DND-41 (cell line): ENCODE measurements around the gene RPL35.

Experiments used
- ATAC-seq: fragments of 200-7000 bp; cut with Tn5 transposase; 3 replicates; pipeline ENCODE4 v1.9.1; 2021; ENCODE audit warnings: low read depth; ENCODE audit not compliant: insufficient read depth
- DNase-seq: peaks from one replicate; pipeline ENCODE4 v3.0.0-alpha.2; 2020
- H2AFZ ChIP-seq: 2 replicates; pipeline ENCODE4 v1.6.0; 2012; ENCODE audit warnings: low read depth, low read length
- H3K27ac ChIP-seq: 2 replicates; pipeline ENCODE4 v1.5.1; 2012; ENCODE audit warnings: low read length, inconsistent platforms
- H3K27me3 ChIP-seq: fragments of 200-600 bp; sonication (generic); 2 replicates; pipeline ENCODE4 v1.6.0; 2012; ENCODE audit warnings: low read length, mild to moderate bottlenecking, inconsistent platforms; ENCODE audit not compliant: insufficient read depth, poor library complexity
- H3K36me3 ChIP-seq: 2 replicates; pipeline ENCODE4 v1.5.1; 2012; ENCODE audit warnings: low read length, inconsistent platforms; ENCODE audit not compliant: insufficient read depth
- H3K4me1 ChIP-seq: 2 replicates; pipeline ENCODE4 v1.5.1; 2012; ENCODE audit warnings: mild to moderate bottlenecking, low read length; ENCODE audit not compliant: insufficient read depth
- H3K4me2 ChIP-seq: 2 replicates; pipeline ENCODE4 v1.6.0; 2012; ENCODE audit warnings: mild to moderate bottlenecking, moderate library complexity, low read length, inconsistent platforms; ENCODE audit not compliant: insufficient read depth
- H3K4me3 ChIP-seq, 2 experiments: fragments of 200-600 bp in 1 of 2; shearing (Covaris generic) in 1 of 2; 2 replicates each; pipeline ENCODE4 v1.5.1; 2012 to 2016; ENCODE audit warnings: inconsistent platforms in 2 of 2, low read length in 2 of 2, mild to moderate bottlenecking in 2 of 2, low read depth in 1 of 2, moderate library complexity in 1 of 2
- H3K79me2 ChIP-seq: 2 replicates; pipeline ENCODE4 v1.6.0; 2012; ENCODE audit warnings: low read length, inconsistent platforms; ENCODE audit not compliant: insufficient read depth
- H3K9ac ChIP-seq: 2 replicates; pipeline ENCODE4 v1.6.0; 2012; ENCODE audit warnings: low read depth, mild to moderate bottlenecking, inconsistent platforms, low read length, moderate library complexity
- H3K9me3 ChIP-seq: 2 replicates; pipeline ENCODE4 v1.5.1; 2012; ENCODE audit warnings: low read length, moderate library complexity, mild to moderate bottlenecking, inconsistent platforms; ENCODE audit not compliant: insufficient read depth, severe bottlenecking
- H4K20me1 ChIP-seq: 2 replicates; pipeline ENCODE4 v1.6.0; 2012; ENCODE audit warnings: low read length; ENCODE audit not compliant: insufficient read depth
- EZH2 ChIP-seq: IDR thresholded peaks from 3 replicates; pipeline ENCODE4 v1.6.1; 2012; ENCODE audit warnings: borderline replicate concordance, low read depth, mild to moderate bottlenecking, moderate library complexity, low read length, inconsistent platforms; ENCODE audit not compliant: severe bottlenecking
- TF ChIP-seq, protein P1 (sequence below): IDR thresholded peaks from 2 replicates; pipeline ENCODE4 v1.5.1; 2012; ENCODE audit warnings: borderline replicate concordance, low read length, moderate library complexity, mild to moderate bottlenecking; ENCODE audit not compliant: poor library complexity, severe bottlenecking; ENCODE audit errors: extremely low read depth

The RPL35 gene

DNA sequence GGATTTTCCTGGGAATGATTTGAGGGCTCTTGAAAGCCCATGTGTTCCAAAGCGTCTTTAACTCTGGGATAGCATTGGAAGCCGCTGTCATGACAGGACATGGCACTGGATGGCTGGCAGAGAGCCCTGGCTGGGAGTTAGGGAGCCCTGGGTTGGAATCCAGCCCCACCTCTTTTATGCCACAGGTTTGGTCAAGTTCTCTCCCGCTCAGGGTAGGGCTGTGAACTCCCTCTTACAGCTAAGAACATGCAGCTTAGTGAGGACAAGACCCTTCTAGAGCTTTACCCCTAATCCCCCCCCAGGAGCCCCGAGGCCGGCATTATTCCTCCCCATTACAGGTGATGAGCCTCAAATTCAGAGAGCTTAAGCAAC lies 47.6 kb downstream of the RPL35 start:
- Histone ChIP-seq H3K79me2 (no peaks in the 10 kb centered on the region), H3K36me3 (no peaks in the 10 kb centered on the region), H3K4me3 (no peak overlapping the region), H3K9me3 (no peaks in the 10 kb centered on the region), H3K27ac (no peak overlapping the region), H4K20me1 (no peaks in the 10 kb centered on the region), H3K4me1 (peaks cover 13% of the 10 kb centered on the region), H2AFZ (no peak overlapping the region), H3K4me2 (no peak overlapping the region), H3K9ac (no peak overlapping the region), H3K27me3 (no peaks in the 10 kb centered on the region)
- ATAC-seq, result no peak
- DNase-seq, result no peak
- TF ChIP-seq EZH2, result no peak
- TF ChIP-seq, protein P1, sequence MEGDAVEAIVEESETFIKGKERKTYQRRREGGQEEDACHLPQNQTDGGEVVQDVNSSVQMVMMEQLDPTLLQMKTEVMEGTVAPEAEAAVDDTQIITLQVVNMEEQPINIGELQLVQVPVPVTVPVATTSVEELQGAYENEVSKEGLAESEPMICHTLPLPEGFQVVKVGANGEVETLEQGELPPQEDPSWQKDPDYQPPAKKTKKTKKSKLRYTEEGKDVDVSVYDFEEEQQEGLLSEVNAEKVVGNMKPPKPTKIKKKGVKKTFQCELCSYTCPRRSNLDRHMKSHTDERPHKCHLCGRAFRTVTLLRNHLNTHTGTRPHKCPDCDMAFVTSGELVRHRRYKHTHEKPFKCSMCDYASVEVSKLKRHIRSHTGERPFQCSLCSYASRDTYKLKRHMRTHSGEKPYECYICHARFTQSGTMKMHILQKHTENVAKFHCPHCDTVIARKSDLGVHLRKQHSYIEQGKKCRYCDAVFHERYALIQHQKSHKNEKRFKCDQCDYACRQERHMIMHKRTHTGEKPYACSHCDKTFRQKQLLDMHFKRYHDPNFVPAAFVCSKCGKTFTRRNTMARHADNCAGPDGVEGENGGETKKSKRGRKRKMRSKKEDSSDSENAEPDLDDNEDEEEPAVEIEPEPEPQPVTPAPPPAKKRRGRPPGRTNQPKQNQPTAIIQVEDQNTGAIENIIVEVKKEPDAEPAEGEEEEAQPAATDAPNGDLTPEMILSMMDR, result no peak

- Histone ChIP-seq H3K4me2 (no peak overlapping the region), H3K9ac (no peak overlapping the region)
Measured at GRCh38 chr9:124813501-124814163, 48.1 kb downstream of the RPL35 start.

DNA sequence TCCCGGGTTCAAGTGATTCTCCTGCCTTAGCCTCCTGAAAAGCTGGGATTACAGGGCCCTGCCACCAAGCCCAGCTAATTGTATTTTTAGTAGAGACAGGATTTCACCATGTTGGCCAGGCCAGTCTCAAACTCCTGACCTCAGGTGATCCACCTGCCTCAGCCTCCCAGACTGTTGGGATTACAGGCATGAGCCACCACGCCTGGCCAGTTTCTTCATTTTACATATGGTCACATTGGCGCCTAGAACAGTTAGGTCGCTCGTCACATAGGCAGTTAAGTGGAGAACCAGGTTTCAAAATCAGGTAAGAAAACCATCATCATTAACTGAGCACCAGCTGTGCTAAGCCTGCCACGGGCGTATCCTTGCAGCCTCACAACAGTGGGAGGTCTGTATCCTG lies 48.7 kb downstream of the RPL35 start:
- no peaks in the 10 kb centered on the region for H3K79me2 ChIP-seq
- H2AFZ ChIP-seq, result no peak overlapping the region
- H3K9ac ChIP-seq, result no peak overlapping the region
- no peaks in the 10 kb centered on the region for H3K9me3 ChIP-seq
- ATAC-seq (no peak), DNase-seq (no peak)
- no peak for TF ChIP-seq EZH2
- TF ChIP-seq, protein P1, result no peak
- no peak overlapping the region for H3K27ac ChIP-seq
- no peaks in the 10 kb centered on the region for H4K20me1 ChIP-seq
- peaks cover 2% of the 10 kb centered on the region for H3K4me1 ChIP-seq
- H3K4me3 ChIP-seq, result no peak overlapping the region
- H3K27me3 ChIP-seq, result no peaks in the 10 kb centered on the region
- no peaks in the 10 kb centered on the region for H3K36me3 ChIP-seq
- no peak overlapping the region for H3K4me2 ChIP-seq

More at GRCh38 chr9:124813501-124814163, 48.1 kb downstream of the RPL35 start:
- TF ChIP-seq, protein P1, result no peak
- no peak for TF ChIP-seq EZH2
- no peaks in the 10 kb centered on the region for H4K20me1 ChIP-seq
- no peak overlapping the region for H3K4me3 ChIP-seq
- H3K79me2 ChIP-seq, result no peaks in the 10 kb centered on the region
- no peaks in the 10 kb centered on the region for H3K27me3 ChIP-seq
- peaks cover 8% of the 10 kb centered on the region for H3K4me1 ChIP-seq
- DNase-seq, result no peak
- H2AFZ ChIP-seq, result no peak overlapping the region
- ATAC-seq, result no peak
- no peaks in the 10 kb centered on the region for H3K9me3 ChIP-seq
- H3K36me3 ChIP-seq, result no peaks in the 10 kb centered on the region
- H3K27ac ChIP-seq, result no peak overlapping the region

DNA sequence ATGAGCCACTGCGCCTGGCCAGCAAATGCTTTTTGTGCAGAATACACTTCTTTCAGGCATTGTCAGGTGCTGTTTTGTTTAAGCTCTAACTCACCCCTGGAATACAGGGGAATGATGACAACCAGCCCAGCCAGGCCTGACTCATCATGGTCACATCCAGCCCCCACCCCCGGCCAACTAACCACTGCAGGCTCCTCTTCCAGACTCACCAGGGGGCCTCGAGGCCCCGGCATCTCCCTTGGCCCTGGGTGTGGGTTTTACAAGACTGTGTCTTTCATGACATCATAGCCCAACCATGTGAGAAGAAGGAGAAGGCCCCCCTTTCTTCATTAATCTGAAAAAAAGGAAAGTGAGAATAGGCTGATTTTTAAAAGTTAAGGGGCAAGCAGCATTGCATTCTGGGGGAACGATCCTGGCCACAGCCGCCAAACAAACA lies 49.3 kb downstream of the RPL35 start:
- Histone ChIP-seq H4K20me1 (no peaks in the 10 kb centered on the region), H3K36me3 (no peaks in the 10 kb centered on the region), H2AFZ (no peak overlapping the region), H3K4me2 (no peak overlapping the region), H3K79me2 (no peaks in the 10 kb centered on the region), H3K4me3 (no peak overlapping the region), H3K27me3 (no peaks in the 10 kb centered on the region), H3K9ac (no peak overlapping the region), H3K4me1 (no peaks in the 10 kb centered on the region), H3K9me3 (no peaks in the 10 kb centered on the region), H3K27ac (no peak overlapping the region)
- peak; percentile 6 for DNase-seq
- no peak for ATAC-seq
- TF ChIP-seq EZH2, result no peak
- TF ChIP-seq, protein P1, result no peak
